Caco-2 (cell line): ENCODE results near the gene OSBPL8. TPM values are rescaled to one million over a fixed set of nuclear protein-coding genes. Genes with fewer than 3 reads are reported as not detected.
A peak's percentile ranks its signal among the peaks of the same experiment; 100 is the strongest.

Source experiments
- BruUV-seq: library from RNA; stranded (reverse); fragments of 400-500 nt; replicated peaks from 2 replicates; lab custom pipeline; 2021; lab: Mats Ljungman, UMichigan
- CTCF ChIA-PET: fragments of 300-600 bp; sonication (Branson Sonifier 250); formaldehyde crosslinking; loops from one replicate; lab custom pipeline; 2022; ENCODE audit warnings: antibody characterized with exemption; lab: Charles Lee
- POLR2A ChIA-PET: fragments of 300-600 bp; sonication (Branson Sonifier 250); formaldehyde crosslinking; loops from one replicate; lab custom pipeline; 2022; ENCODE audit warnings: antibody characterized with exemption; lab: Charles Lee
- DNase-seq, 2 experiments: peaks; one replicate each; pipeline versions ENCODE4 v3.0.0 to v3.0.0-alpha.2; 2020 to 2022
- H3K27me3 ChIP-seq: replicated peaks from 2 replicates; pipeline ENCODE4 v1.6.0; 2011; ENCODE audit warnings: low read length; ENCODE audit not compliant: control insufficient read depth, insufficient read depth
- H3K36me3 ChIP-seq: 2 replicates; pipeline ENCODE4 v1.5.1; 2011; ENCODE audit warnings: low read length; ENCODE audit not compliant: control insufficient read depth, insufficient read depth
- H3K4me1 ChIP-seq: fragments of 250-450 bp; sonication (Bioruptor Pico); 2 replicates; pipeline ENCODE4 v1.5.1; 2020; ENCODE audit warnings: mild to moderate bottlenecking
- H3K4me3 ChIP-seq: 2 replicates; pipeline ENCODE4 v1.5.1; 2011; ENCODE audit warnings: low read depth, mild to moderate bottlenecking, control low read depth, low read length
- H3K9me3 ChIP-seq: fragments of 250-450 bp; sonication (Bioruptor Pico); 2 replicates; pipeline ENCODE4 v1.5.1; 2020; ENCODE audit warnings: mild to moderate bottlenecking, moderate library complexity
- H3K27ac Mint-ChIP-seq: one replicate; pipeline ENCODE4 v1.8.0; 2022; ENCODE audit warnings: mixed read lengths; ENCODE audit not compliant: unreplicated experiment
- H3K27me3 Mint-ChIP-seq: one replicate; pipeline ENCODE4 v1.8.0; 2022; ENCODE audit warnings: mixed read lengths; ENCODE audit not compliant: insufficient read depth, unreplicated experiment
- H3K36me3 Mint-ChIP-seq: one replicate; pipeline ENCODE4 v1.8.0; 2022; ENCODE audit warnings: mild to moderate bottlenecking, mixed read lengths; ENCODE audit not compliant: insufficient read depth, unreplicated experiment
- H3K4me1 Mint-ChIP-seq: one replicate; pipeline ENCODE4 v1.8.0; 2022; ENCODE audit warnings: low read depth, mixed read lengths; ENCODE audit not compliant: unreplicated experiment
- H3K4me3 Mint-ChIP-seq: one replicate; pipeline ENCODE4 v1.8.0; 2022; ENCODE audit warnings: mild to moderate bottlenecking, moderate library complexity, mixed read lengths; ENCODE audit not compliant: unreplicated experiment
- H3K9me3 Mint-ChIP-seq: one replicate; pipeline ENCODE4 v1.8.0; 2022; ENCODE audit warnings: mixed read lengths; ENCODE audit not compliant: unreplicated experiment
- CTCF ChIP-seq, 2 experiments: fragments of 200-600 bp in 1 of 2; IDR thresholded peaks; 1 replicate in 1 of 2; 2 replicates in 1 of 2; pipeline versions ENCODE4 v1.5.1 to v1.8.0; 2011 to 2022; ENCODE audit warnings: antibody characterized with exemption in 1 of 2, control low read depth in 1 of 2, inconsistent platforms in 1 of 2, low read depth in 1 of 2, low read length in 1 of 2, mild to moderate bottlenecking in 1 of 2, moderate library complexity in 1 of 2; ENCODE audit not compliant: insufficient read depth in 1 of 2, severe bottlenecking in 1 of 2, unreplicated experiment in 1 of 2
- intact Hi-C: fragments of 100-400 bp; cut with micrococcal nuclease; formaldehyde crosslinking; loops from one replicate; pipeline ENCODE4 v1.10.0; 2022; ENCODE audit not compliant: unreplicated experiment
- total RNA-seq: library from RNA; stranded (reverse); gene quantifications from 2 replicates; pipeline ENCODE4 v1.2.3, GENCODE V29; 2022

Gene OSBPL8
- total RNA-seq, 1 experiment from 2014 or later = 50.0 TPM

GRCh38 chr12:76318773-76319594 is 240.6 kb downstream of the OSBPL8 start:
- Mint-ChIP-seq H3K9me3 (peaks cover 9% of the 10 kb centered on the region), H3K27ac (peak overlapping the region; percentile 65), H3K4me3 (peak overlapping the region; percentile 82), H3K4me1 (peaks cover 7% of the 10 kb centered on the region), H3K27me3 (no peaks in the 10 kb centered on the region), H3K36me3 (peaks cover 4% of the 10 kb centered on the region)
- TF ChIP-seq CTCF (IDR thresholded peaks at IDR 0.05; ENCODE audit: insufficient read depth in 1 of 2, low read depth in 1 of 2, low read length in 1 of 2, severe bottlenecking in 1 of 2, unreplicated experiment in 1 of 2) = no peak
- BruUV-seq = no TSS peak
- H3K4me1 ChIP-seq = peaks cover 6% of the 10 kb centered on the region; the same call in 1 of the 2 replicates
- intact Hi-C loops = no loop called here
- no peaks in the 10 kb centered on the region for H3K9me3 ChIP-seq
- DNase-seq = no peak
- ChIA-PET CTCF (no interaction called here), POLR2A (no interaction called here)
- no peaks in the 10 kb centered on the region for H3K27me3 ChIP-seq
- no peak overlapping the region for H3K4me3 ChIP-seq
- H3K36me3 ChIP-seq = no peaks in the 10 kb centered on the region

- no peak for DNase-seq
- Histone ChIP-seq H3K9me3 (no peaks in the 10 kb centered on the region), H3K27me3 (no peaks in the 10 kb centered on the region), H3K36me3 (no peaks in the 10 kb centered on the region), H3K4me3 (no peak overlapping the region), H3K4me1 (peaks cover 6% of the 10 kb centered on the region; the same call in 1 of the 2 replicates)
- ChIA-PET CTCF (no interaction called here), POLR2A (no interaction called here)
- intact Hi-C loops = no loop called here
- Mint-ChIP-seq H3K4me1 (peaks cover 7% of the 10 kb centered on the region), H3K27ac (no peak overlapping the region), H3K4me3 (no peak overlapping the region), H3K36me3 (peaks cover 4% of the 10 kb centered on the region), H3K27me3 (no peaks in the 10 kb centered on the region), H3K9me3 (peaks cover 9% of the 10 kb centered on the region)
- TF ChIP-seq CTCF (IDR thresholded peaks at IDR 0.05; ENCODE audit: insufficient read depth in 1 of 2, low read depth in 1 of 2, low read length in 1 of 2, severe bottlenecking in 1 of 2, unreplicated experiment in 1 of 2) = no peak
- no TSS peak for BruUV-seq
These were observed 241.6 kb downstream of the OSBPL8 start for GRCh38 chr12:76317976-76318375.

- intact Hi-C loops = no loop called here
- H3K4me3 ChIP-seq = no peak overlapping the region
- Mint-ChIP-seq H3K27ac (no peak overlapping the region), H3K9me3 (peaks cover 9% of the 10 kb centered on the region), H3K4me1 (peaks cover 7% of the 10 kb centered on the region), H3K4me3 (no peak overlapping the region), H3K36me3 (peaks cover 4% of the 10 kb centered on the region), H3K27me3 (no peaks in the 10 kb centered on the region)
- no peaks in the 10 kb centered on the region for H3K9me3 ChIP-seq
- CTCF ChIA-PET = no interaction called here
- TF ChIP-seq CTCF (IDR thresholded peaks at IDR 0.05; ENCODE audit: insufficient read depth in 1 of 2, low read depth in 1 of 2, low read length in 1 of 2, severe bottlenecking in 1 of 2, unreplicated experiment in 1 of 2) = no peak
- no peaks in the 10 kb centered on the region for H3K27me3 ChIP-seq
- no peak for DNase-seq
- POLR2A ChIA-PET = no interaction called here
- H3K36me3 ChIP-seq = no peaks in the 10 kb centered on the region
- no TSS peak for BruUV-seq
- H3K4me1 ChIP-seq = peaks cover 6% of the 10 kb centered on the region; the same call in 1 of the 2 replicates
These were observed 243.1 kb downstream of the OSBPL8 start for GRCh38 chr12:76316468-76316867.
